ENCODE measurements around the gene GSTM1.
"Not testable (repeated sequence)": the region's sequence is repeated elsewhere in the genome, so short reads cannot be mapped to it uniquely, and the experiment has no call there.

The GSTM1 gene

GRCh38 chr1:109694400-109694799 lies 6.8 kb downstream of the GSTM1 start:
- in situ Hi-C loops (cut with MboI; ENCODE audit: low sequenced_read_pairs) = not testable (repeated sequence)

- in situ Hi-C loops (cut with MboI; ENCODE audit: low sequenced_read_pairs) = not testable (repeated sequence)
These were observed 7.5 kb downstream of the GSTM1 start for GRCh38 chr1:109695138-109695537.

- in situ Hi-C loops (cut with MboI; ENCODE audit: low sequenced_read_pairs) = no loop called here
These were observed 9.4 kb downstream of the GSTM1 start for GRCh38 chr1:109697066-109697465.

GRCh38 chr1:109697861-109698260 lies 10.2 kb downstream of the GSTM1 start:
- in situ Hi-C loops (cut with MboI; ENCODE audit: low sequenced_read_pairs) = not testable (repeated sequence)

GRCh38 chr1:109702940-109703339 lies 15.3 kb downstream of the GSTM1 start:
- in situ Hi-C loops (cut with MboI; ENCODE audit: low sequenced_read_pairs) = not testable (repeated sequence)

GRCh38 chr1:109704173-109704572 lies 16.6 kb downstream of the GSTM1 start:
- in situ Hi-C loops (cut with MboI; ENCODE audit: low sequenced_read_pairs) = no loop called here

GRCh38 chr1:109705411-109705810 lies 17.8 kb downstream of the GSTM1 start:
- in situ Hi-C loops (cut with MboI; ENCODE audit: low sequenced_read_pairs) = no loop called here

GRCh38 chr1:109708949-109709348 lies 21.3 kb downstream of the GSTM1 start:
- in situ Hi-C loops (cut with MboI; ENCODE audit: low sequenced_read_pairs) = not testable (repeated sequence)

- in situ Hi-C loops (cut with MboI; ENCODE audit: low sequenced_read_pairs) = not testable (repeated sequence)
These were observed 22.2 kb downstream of the GSTM1 start for GRCh38 chr1:109709822-109710221.

- in situ Hi-C loops (cut with MboI; ENCODE audit: low sequenced_read_pairs) = not testable (repeated sequence)
These were observed 24.1 kb downstream of the GSTM1 start, which contains the start of gene GSTM5 for GRCh38 chr1:109711593-109712320. TSS of gene GSTM5 (plus strand) at chr1:109712251. CDS start at chr1:109712313, 62 bp downstream.

- in situ Hi-C loops (cut with MboI; ENCODE audit: low sequenced_read_pairs) = no loop called here
These were observed 24.8 kb downstream of the GSTM1 start for GRCh38 chr1:109712321-109712864.

GRCh38 chr1:109713636-109714035 lies 26.0 kb downstream of the GSTM1 start:
- in situ Hi-C loops (cut with MboI; ENCODE audit: low sequenced_read_pairs) = no loop called here

- in situ Hi-C loops (cut with MboI; ENCODE audit: low sequenced_read_pairs) = no loop called here
These were observed 27.2 kb downstream of the GSTM1 start for GRCh38 chr1:109714661-109715372.

GRCh38 chr1:109716121-109716520 lies 28.5 kb downstream of the GSTM1 start:
- in situ Hi-C loops (cut with MboI; ENCODE audit: low sequenced_read_pairs) = no loop called here

GRCh38 chr1:109716570-109717090 lies 29.0 kb downstream of the GSTM1 start:
- in situ Hi-C loops (cut with MboI; ENCODE audit: low sequenced_read_pairs) = no loop called here

- in situ Hi-C loops (cut with MboI; ENCODE audit: low sequenced_read_pairs) = no loop called here
These were observed 30.1 kb downstream of the GSTM1 start for GRCh38 chr1:109717729-109718128.

- in situ Hi-C loops (cut with MboI; ENCODE audit: low sequenced_read_pairs) = no loop called here
These were observed 30.9 kb downstream of the GSTM1 start for GRCh38 chr1:109718495-109718894.

GRCh38 chr1:109719337-109719837 lies 31.8 kb downstream of the GSTM1 start:
- in situ Hi-C loops (cut with MboI; ENCODE audit: low sequenced_read_pairs) = no loop called here

GRCh38 chr1:109721042-109721441 lies 33.4 kb downstream of the GSTM1 start:
- in situ Hi-C loops (cut with MboI; ENCODE audit: low sequenced_read_pairs) = no loop called here

- in situ Hi-C loops (cut with MboI; ENCODE audit: low sequenced_read_pairs) = no loop called here
These were observed 34.4 kb downstream of the GSTM1 start for GRCh38 chr1:109721971-109722370.

- in situ Hi-C loops (cut with MboI; ENCODE audit: low sequenced_read_pairs) = no loop called here
These were observed 35.5 kb downstream of the GSTM1 start for GRCh38 chr1:109722908-109723691.

All from HL-60/S4 (cell line).